HEK293 (cell line): ENCODE results near the gene R3HDML.

Experiments used
- ZNF223 ChIP-seq: fragments of 450-650 bp; formaldehyde crosslinking; IDR thresholded peaks from 2 replicates; pipeline ENCODE4 v1.5.1; 2016; ENCODE audit warnings: missing biosample characterization, missing genetic modification characterization
- ZNF530 ChIP-seq: fragments of 450-650 bp; formaldehyde crosslinking; IDR thresholded peaks from 2 replicates; pipeline ENCODE4 v1.5.1; 2016; ENCODE audit warnings: low read depth, missing biosample characterization, missing genetic modification characterization
- TF ChIP-seq, protein P1 (sequence below): fragments of 450-650 bp; formaldehyde crosslinking; IDR thresholded peaks from 2 replicates; pipeline ENCODE4 v1.5.1; 2016; ENCODE audit warnings: missing biosample characterization, missing genetic modification characterization
- TF ChIP-seq, protein P2 (sequence below): fragments of 450-650 bp; formaldehyde crosslinking; IDR thresholded peaks from 2 replicates; pipeline ENCODE4 v1.5.1; 2017; ENCODE audit warnings: missing biosample characterization, missing genetic modification characterization

DNA sequence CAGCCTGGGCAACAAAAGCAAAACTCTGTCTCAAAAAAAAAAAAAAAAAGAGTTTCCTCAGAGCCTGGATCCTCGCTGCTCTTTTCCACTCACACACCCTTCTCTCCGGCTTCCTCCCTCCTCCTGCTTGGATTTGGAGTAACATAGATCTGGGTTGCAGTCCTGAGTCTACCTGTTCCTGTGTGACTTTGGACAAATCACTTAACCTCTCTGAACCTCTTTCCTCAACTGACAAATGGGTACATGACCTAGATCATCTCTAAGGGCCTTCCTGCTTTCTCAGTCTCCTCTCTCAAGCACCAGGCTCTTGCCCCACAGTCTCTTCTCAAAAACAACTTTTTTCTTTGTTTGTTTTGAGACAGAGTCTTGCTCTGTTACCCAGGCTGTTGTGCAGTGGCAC is 5.6 kb upstream of the R3HDML start:
- TF ChIP-seq, protein P1, sequence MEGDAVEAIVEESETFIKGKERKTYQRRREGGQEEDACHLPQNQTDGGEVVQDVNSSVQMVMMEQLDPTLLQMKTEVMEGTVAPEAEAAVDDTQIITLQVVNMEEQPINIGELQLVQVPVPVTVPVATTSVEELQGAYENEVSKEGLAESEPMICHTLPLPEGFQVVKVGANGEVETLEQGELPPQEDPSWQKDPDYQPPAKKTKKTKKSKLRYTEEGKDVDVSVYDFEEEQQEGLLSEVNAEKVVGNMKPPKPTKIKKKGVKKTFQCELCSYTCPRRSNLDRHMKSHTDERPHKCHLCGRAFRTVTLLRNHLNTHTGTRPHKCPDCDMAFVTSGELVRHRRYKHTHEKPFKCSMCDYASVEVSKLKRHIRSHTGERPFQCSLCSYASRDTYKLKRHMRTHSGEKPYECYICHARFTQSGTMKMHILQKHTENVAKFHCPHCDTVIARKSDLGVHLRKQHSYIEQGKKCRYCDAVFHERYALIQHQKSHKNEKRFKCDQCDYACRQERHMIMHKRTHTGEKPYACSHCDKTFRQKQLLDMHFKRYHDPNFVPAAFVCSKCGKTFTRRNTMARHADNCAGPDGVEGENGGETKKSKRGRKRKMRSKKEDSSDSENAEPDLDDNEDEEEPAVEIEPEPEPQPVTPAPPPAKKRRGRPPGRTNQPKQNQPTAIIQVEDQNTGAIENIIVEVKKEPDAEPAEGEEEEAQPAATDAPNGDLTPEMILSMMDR (tag by site-specific recombination): no peak
- TF ChIP-seq ZNF530 (tag by site-specific recombination): no peak
- TF ChIP-seq, protein P2, sequence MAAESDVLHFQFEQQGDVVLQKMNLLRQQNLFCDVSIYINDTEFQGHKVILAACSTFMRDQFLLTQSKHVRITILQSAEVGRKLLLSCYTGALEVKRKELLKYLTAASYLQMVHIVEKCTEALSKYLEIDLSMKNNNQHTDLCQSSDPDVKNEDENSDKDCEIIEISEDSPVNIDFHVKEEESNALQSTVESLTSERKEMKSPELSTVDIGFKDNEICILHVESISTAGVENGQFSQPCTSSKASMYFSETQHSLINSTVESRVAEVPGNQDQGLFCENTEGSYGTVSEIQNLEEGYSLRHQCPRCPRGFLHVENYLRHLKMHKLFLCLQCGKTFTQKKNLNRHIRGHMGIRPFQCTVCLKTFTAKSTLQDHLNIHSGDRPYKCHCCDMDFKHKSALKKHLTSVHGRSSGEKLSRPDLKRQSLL (tag by site-specific recombination): no peak
- TF ChIP-seq ZNF223 (tag by site-specific recombination): no peak
